H54 (cell line): ENCODE data around the gene PPARG.
A peak's percentile ranks its signal among the peaks of the same experiment; 100 is the strongest.

Source experiments
- DNase-seq: peaks from one replicate; pipeline ENCODE4 v3.0.0; 2011; ENCODE audit warnings: low spot score, mixed read lengths; ENCODE audit not compliant: insufficient read length
- FAIRE-seq: peaks from 3 replicates; lab custom pipeline; 2011; peaks lifted over from hg19 to GRCh38; lab: Jason Lieb, UNC
- POLR2A ChIP-seq: IDR thresholded peaks from 2 replicates; pipeline ENCODE4 v1.6.1; 2011; ENCODE audit warnings: low read depth, mild to moderate bottlenecking, low read length

Gene PPARG

GRCh38 chr3:12479919-12480427, 191.1 kb downstream of the PPARG start:
- TF ChIP-seq POLR2A: no peak
- FAIRE-seq (peak; percentile 55), DNase-seq (peak; percentile 46)

GRCh38 chr3:12483410-12483809, 194.5 kb downstream of the PPARG start:
- DNase-seq (no peak), FAIRE-seq (no peak)
- TF ChIP-seq POLR2A: no peak

DNA sequence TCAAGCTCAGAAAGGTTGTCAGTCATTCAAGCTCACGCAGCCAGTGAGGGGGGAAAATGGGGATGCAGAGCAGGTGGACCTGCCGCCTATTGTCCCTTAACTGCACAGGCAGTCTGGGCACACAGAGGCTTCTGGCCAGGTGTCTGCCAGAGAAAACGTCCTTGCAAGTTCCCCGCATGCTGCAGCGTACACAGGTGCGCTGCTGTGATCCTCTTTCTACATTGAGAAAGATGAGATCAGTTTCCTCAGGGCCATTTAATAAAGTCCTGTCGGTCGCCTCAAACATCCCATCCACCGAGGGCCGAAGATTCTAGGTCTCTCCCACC, 195.0 kb downstream of the PPARG start:
- no peak for TF ChIP-seq POLR2A
- DNase-seq: no peak
- no peak for FAIRE-seq
